Measurements from ENCODE around the gene LRRC45. TPM values are rescaled to one million over a fixed set of nuclear protein-coding genes. Genes with fewer than 3 reads are reported as not detected.

The LRRC45 gene
- total and polyA plus RNA-seq, 2 of the 4 experiments (the other 2 are of a cell fraction): 7.2 to 10.2 TPM

- Histone ChIP-seq H3K36me3 (ENCODE audit: control insufficient read depth, insufficient read depth, low read length) (peaks cover 2% of the 10 kb centered on the region), H3K4ac (ENCODE audit: low read depth, low read length) (no peak overlapping the region), H3K14ac (replicated peaks; ENCODE audit: low read depth, low read length) (no peak overlapping the region), H3K18ac (ENCODE audit: low read depth, low read length) (no peak overlapping the region), H2BK15ac (ENCODE audit: low read depth, low read length) (no peak overlapping the region), H4K5ac (ENCODE audit: low read depth, low read length) (no peak overlapping the region), H3K4me3 (ENCODE audit: insufficient read depth, low read depth, low read length) (no peak overlapping the region), H2BK20ac (ENCODE audit: low read depth, low read length) (no peak overlapping the region), H3K79me1 (ENCODE audit: low read depth in 1 of 2, low read length in 2 of 2) (no peaks in the 10 kb centered on the region), H2AK9ac (replicated peaks; ENCODE audit: low read depth, low read length, poor library complexity) (no peak overlapping the region), H4K20me1 (ENCODE audit: insufficient read depth, low read length) (no peaks in the 10 kb centered on the region; the same call in 1 of the 2 replicates), H3K27ac (ENCODE audit: insufficient read depth, low read length) (no peak overlapping the region), H2AFZ (replicated peaks; ENCODE audit: low read length, poor library complexity) (peak overlapping the region; percentile 94), H4K91ac (ENCODE audit: insufficient read depth, low read depth, low read length) (no peak overlapping the region), H3K27me3 (ENCODE audit: control insufficient read depth, insufficient read depth, low read length) (no peaks in the 10 kb centered on the region), H3K23ac (ENCODE audit: low read depth, low read length) (no peak overlapping the region), H3K9me3 (ENCODE audit: control insufficient read depth, insufficient read depth, low read length) (no peaks in the 10 kb centered on the region), H2AK5ac (ENCODE audit: low read depth, low read length) (no peak overlapping the region), H4K8ac (ENCODE audit: low read depth in 2 of 2, low read length in 2 of 2) (no peak overlapping the region), H3K56ac (ENCODE audit: extremely low read depth, insufficient read depth, low read length) (no peak overlapping the region), H3K9me1 (ENCODE audit: insufficient read depth, low read length) (no peaks in the 10 kb centered on the region), H2BK120ac (ENCODE audit: low read depth, low read length) (no peak overlapping the region), H3K9ac (ENCODE audit: low read depth, low read length) (no peak overlapping the region), H2BK5ac (ENCODE audit: low read depth, low read length, poor library complexity, severe bottlenecking) (no peak overlapping the region), H3K4me1 (ENCODE audit: control insufficient read depth, insufficient read depth, low read length) (peaks cover 4% of the 10 kb centered on the region; the same call in 1 of the 2 replicates), H3K4me2 (ENCODE audit: low read depth, low read length) (no peak overlapping the region)
- in situ Hi-C loops (cut with MboI; ENCODE audit: low sequenced_read_pairs): loop anchor here (5.0 kb wide), 1 partner anchor 127 kb away; no protein-coding TSS in a partner anchor
- 74% methylated on average over 19 of the region's 31 CpGs; no CpG with 5 or more reads in 1 of the 2 experiments for WGBS, 2 experiments (ENCODE audit: extremely low coverage in 2 of 2, insufficient read length in 1 of 2)
- CTCF ChIA-PET: interaction anchor here (0.5 to 1.3 kb wide), 3 partner anchors 69 to 176 kb away, joined by 3 to 4 read pairs (median 3); no protein-coding TSS in a partner anchor
- DNase-seq (no peak), ATAC-seq (ENCODE audit: low read depth) (no peak)
- TF ChIP-seq MAZ (IDR thresholded peaks at IDR 0.05; ENCODE audit: borderline replicate concordance, low read depth, low read length): no peak
- no peak for TF ChIP-seq BHLHE40 (IDR thresholded peaks at IDR 0.05; ENCODE audit: low read depth, low read length)
- no peak for TF ChIP-seq SMC3 (IDR thresholded peaks at IDR 0.05; ENCODE audit: low read depth, low read length)
- TF ChIP-seq FOS (IDR thresholded peaks at IDR 0.05; ENCODE audit: low read depth, low read length): no peak
- TF ChIP-seq RFX5 (IDR thresholded peaks at IDR 0.05; ENCODE audit: low read depth, low read length): no peak
- no peak for TF ChIP-seq RCOR1 (IDR thresholded peaks at IDR 0.05; ENCODE audit: insufficient replicate concordance, low read length)
- no TSS peak for BruUV-seq (replicated peaks)
- dilution Hi-C loops (cut with HindIII; ENCODE audit: low sequenced_read_pairs, unreplicated experiment): no loop called here
- intact Hi-C loops (cut with micrococcal nuclease): loop anchor here (1.0 to 10.0 kb wide), 2 partner anchors 124 to 295 kb away; no protein-coding TSS in a partner anchor
- POLR2A ChIA-PET (ENCODE audit: unreplicated experiment): no interaction called here
Observed at GRCh38 chr17:82029990-82030469, 6.9 kb downstream of the LRRC45 start.

Data from IMR-90 (cell line).